HL-60 (cell line): Measurements from ENCODE around the gene MPPED1.

ENCODE experiments used
- DNase-seq, 2 experiments: peaks; one replicate each; pipeline ENCODE4 v3.0.0-alpha.2; 2010 to 2020; ENCODE audit warnings: low read depth in 1 of 2, low spot score in 1 of 2
- H3K27ac ChIP-seq: fragments of 250-450 bp; sonication (Bioruptor Pico); replicated peaks from 2 replicates; pipeline ENCODE4 v1.5.1; 2020; ENCODE audit warnings: mild to moderate bottlenecking, moderate library complexity
- H3K27me3 ChIP-seq: fragments of 250-450 bp; sonication (Bioruptor Pico); 2 replicates; pipeline ENCODE4 v1.5.1; 2021; ENCODE audit warnings: mild to moderate bottlenecking, moderate library complexity; ENCODE audit not compliant: insufficient read depth, poor library complexity, severe bottlenecking
- H3K4me3 ChIP-seq: replicated peaks from 2 replicates; pipeline ENCODE4 v1.5.1; 2011; ENCODE audit warnings: mild to moderate bottlenecking, control low read depth, low read length; ENCODE audit not compliant: insufficient read depth
- GABPA ChIP-seq: IDR thresholded peaks from 2 replicates; pipeline ENCODE4 v1.6.1; 2012; ENCODE audit warnings: low read depth
- POLR2AphosphoS5 ChIP-seq: IDR thresholded peaks from 2 replicates; pipeline ENCODE4 v1.6.1; 2012; ENCODE audit warnings: low read depth
- SPI1 ChIP-seq: IDR thresholded peaks from 2 replicates; pipeline ENCODE4 v1.6.1; 2012; ENCODE audit warnings: low read depth, mild to moderate bottlenecking, borderline replicate concordance
- TF ChIP-seq, protein P1 (sequence below): IDR thresholded peaks from one replicate; pipeline ENCODE4 v1.5.1; 2011; ENCODE audit warnings: low read length, control low read depth, inconsistent platforms; ENCODE audit not compliant: insufficient read depth
- TF ChIP-seq, protein P2 (sequence below): IDR thresholded peaks from 2 replicates; pipeline ENCODE4 v1.6.1; 2012; ENCODE audit warnings: low read depth; ENCODE audit not compliant: insufficient replicate concordance

Gene MPPED1

DNA sequence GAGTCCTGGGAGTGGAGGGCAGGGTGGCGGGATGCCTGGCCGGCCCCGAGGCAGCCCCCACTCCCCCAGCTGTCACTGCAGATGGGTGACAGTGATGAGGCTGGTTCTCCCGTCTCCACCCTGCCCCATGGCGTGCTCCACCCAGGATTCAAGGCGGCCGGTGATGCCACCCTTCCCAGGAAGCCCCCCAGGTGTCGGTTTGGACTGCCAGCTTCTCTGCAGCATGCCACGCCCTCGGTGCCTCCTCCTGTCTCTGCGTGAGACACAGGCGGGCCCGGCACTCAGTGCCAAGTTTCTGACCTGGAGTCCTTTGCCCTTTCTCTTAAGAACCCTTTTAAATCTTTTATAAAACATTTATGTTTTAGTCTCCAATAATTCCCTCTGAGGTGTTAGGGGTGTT lies 71.5 kb downstream of the MPPED1 start:
- TF ChIP-seq SPI1 = no peak
- TF ChIP-seq, protein P1, sequence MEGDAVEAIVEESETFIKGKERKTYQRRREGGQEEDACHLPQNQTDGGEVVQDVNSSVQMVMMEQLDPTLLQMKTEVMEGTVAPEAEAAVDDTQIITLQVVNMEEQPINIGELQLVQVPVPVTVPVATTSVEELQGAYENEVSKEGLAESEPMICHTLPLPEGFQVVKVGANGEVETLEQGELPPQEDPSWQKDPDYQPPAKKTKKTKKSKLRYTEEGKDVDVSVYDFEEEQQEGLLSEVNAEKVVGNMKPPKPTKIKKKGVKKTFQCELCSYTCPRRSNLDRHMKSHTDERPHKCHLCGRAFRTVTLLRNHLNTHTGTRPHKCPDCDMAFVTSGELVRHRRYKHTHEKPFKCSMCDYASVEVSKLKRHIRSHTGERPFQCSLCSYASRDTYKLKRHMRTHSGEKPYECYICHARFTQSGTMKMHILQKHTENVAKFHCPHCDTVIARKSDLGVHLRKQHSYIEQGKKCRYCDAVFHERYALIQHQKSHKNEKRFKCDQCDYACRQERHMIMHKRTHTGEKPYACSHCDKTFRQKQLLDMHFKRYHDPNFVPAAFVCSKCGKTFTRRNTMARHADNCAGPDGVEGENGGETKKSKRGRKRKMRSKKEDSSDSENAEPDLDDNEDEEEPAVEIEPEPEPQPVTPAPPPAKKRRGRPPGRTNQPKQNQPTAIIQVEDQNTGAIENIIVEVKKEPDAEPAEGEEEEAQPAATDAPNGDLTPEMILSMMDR = no peak
- TF ChIP-seq GABPA = no peak
- no peak for TF ChIP-seq POLR2AphosphoS5
- TF ChIP-seq, protein P2, sequence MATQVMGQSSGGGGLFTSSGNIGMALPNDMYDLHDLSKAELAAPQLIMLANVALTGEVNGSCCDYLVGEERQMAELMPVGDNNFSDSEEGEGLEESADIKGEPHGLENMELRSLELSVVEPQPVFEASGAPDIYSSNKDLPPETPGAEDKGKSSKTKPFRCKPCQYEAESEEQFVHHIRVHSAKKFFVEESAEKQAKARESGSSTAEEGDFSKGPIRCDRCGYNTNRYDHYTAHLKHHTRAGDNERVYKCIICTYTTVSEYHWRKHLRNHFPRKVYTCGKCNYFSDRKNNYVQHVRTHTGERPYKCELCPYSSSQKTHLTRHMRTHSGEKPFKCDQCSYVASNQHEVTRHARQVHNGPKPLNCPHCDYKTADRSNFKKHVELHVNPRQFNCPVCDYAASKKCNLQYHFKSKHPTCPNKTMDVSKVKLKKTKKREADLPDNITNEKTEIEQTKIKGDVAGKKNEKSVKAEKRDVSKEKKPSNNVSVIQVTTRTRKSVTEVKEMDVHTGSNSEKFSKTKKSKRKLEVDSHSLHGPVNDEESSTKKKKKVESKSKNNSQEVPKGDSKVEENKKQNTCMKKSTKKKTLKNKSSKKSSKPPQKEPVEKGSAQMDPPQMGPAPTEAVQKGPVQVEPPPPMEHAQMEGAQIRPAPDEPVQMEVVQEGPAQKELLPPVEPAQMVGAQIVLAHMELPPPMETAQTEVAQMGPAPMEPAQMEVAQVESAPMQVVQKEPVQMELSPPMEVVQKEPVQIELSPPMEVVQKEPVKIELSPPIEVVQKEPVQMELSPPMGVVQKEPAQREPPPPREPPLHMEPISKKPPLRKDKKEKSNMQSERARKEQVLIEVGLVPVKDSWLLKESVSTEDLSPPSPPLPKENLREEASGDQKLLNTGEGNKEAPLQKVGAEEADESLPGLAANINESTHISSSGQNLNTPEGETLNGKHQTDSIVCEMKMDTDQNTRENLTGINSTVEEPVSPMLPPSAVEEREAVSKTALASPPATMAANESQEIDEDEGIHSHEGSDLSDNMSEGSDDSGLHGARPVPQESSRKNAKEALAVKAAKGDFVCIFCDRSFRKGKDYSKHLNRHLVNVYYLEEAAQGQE = no peak
- Histone ChIP-seq H3K27me3 (no peaks in the 10 kb centered on the region), H3K27ac (no peak overlapping the region), H3K4me3 (no peak overlapping the region)
- no peak for DNase-seq

DNA sequence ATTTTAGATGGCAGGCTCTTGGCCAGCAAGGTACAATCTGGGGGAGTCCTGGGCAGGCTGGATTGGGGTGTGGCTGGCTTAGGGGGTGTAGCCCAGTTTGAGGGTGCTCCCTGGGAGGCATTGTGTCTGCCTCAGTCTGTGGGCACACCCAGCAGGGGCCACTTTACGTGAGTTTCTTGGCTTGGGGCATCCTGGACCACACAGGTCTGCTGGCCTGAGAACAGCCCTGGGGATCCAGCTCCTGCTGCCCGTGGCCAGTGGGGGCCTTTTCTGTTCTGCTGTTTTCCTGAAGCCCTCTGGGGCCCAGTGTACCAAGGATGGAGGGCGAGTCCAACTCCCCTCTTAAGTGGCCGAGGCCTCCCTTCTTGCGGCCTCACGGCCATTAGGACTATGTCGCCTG lies 71.9 kb downstream of the MPPED1 start:
- no peak for DNase-seq
- TF ChIP-seq, protein P2 = no peak
- TF ChIP-seq SPI1 (no peak), POLR2AphosphoS5 (no peak), GABPA (no peak)
- TF ChIP-seq, protein P1 = no peak
- H3K27ac ChIP-seq = no peak overlapping the region
- no peak overlapping the region for H3K4me3 ChIP-seq
- H3K27me3 ChIP-seq = no peaks in the 10 kb centered on the region

DNA sequence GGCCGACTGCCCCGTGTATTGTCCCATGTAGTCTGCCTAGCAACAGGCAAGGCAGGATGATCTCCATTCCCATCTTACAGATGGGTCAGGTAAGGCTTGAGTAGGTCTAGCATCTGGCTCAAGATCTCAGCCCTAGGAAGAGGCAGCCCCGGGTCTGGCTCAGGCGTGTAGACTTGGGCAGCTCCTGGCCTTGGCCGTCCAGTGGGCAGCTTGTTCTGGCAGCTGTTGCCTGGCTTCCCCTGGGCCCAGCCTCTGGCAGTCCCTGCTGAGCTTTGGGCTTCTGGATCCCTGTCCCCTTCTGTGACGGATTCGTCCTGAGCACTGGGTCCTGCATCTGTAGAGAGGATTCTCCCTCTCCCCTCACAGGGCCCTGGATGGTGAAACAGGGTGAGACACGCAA lies 72.4 kb downstream of the MPPED1 start:
- Histone ChIP-seq H3K4me3 (no peak overlapping the region), H3K27ac (no peak overlapping the region), H3K27me3 (no peaks in the 10 kb centered on the region)
- no peak for TF ChIP-seq GABPA
- TF ChIP-seq SPI1 = no peak
- TF ChIP-seq, protein P2 = no peak
- TF ChIP-seq POLR2AphosphoS5 = no peak
- TF ChIP-seq, protein P1 = no peak
- DNase-seq = no peak
